ENCODE data around the gene TMEM253. TPM values are rescaled to one million over a fixed set of nuclear protein-coding genes. Genes with fewer than 3 reads are reported as not detected.
A peak's percentile ranks its signal among the peaks of the same experiment; 100 is the strongest.

Gene TMEM253
- total RNA-seq, 2 experiments from 2014 or later: not detected

- Mint-ChIP-seq H3K4me3 (peak overlapping the region; percentile 90), H3K4me1 (ENCODE audit: low read depth) (peaks cover 46% of the 10 kb centered on the region), H3K9me3 (no peaks in the 10 kb centered on the region), H3K27ac (peak overlapping the region; percentile 83), H3K27me3 (no peaks in the 10 kb centered on the region), H3K36me3 (ENCODE audit: low read depth) (no peaks in the 10 kb centered on the region)
- no peak for TF ChIP-seq CTCF (IDR thresholded peaks at IDR 0.05)
- H3K27ac ChIP-seq (ENCODE audit: low read depth in 1 of 2, low read length in 2 of 2): no peak overlapping the region
- H3K4me3 ChIP-seq (ENCODE audit: low read length): no peak overlapping the region
- intact Hi-C loops (cut with DNase I, micrococcal nuclease): no loop called here
- no peaks in the 10 kb centered on the region for H3K27me3 ChIP-seq (ENCODE audit: control insufficient read depth in 1 of 2, insufficient read depth in 2 of 2, low read length in 2 of 2)
- DNase-seq (no peak), ATAC-seq (ENCODE audit: poor library complexity) (no peak)
- H3K4me1 ChIP-seq (ENCODE audit: insufficient read depth, low read length): peaks cover 31% of the 10 kb centered on the region
- ChIA-PET CTCF (interaction anchor here (0.8 to 1.7 kb wide), 2 partner anchors 31 to 85 kb away, joined by 3 to 10 read pairs; no protein-coding TSS in a partner anchor), POLR2A (no interaction called here)
- no peaks in the 10 kb centered on the region for H3K36me3 ChIP-seq (ENCODE audit: insufficient read depth, low read length)
- no peaks in the 10 kb centered on the region for H3K9me3 ChIP-seq (ENCODE audit: control insufficient read depth in 1 of 2, insufficient read depth in 1 of 2, low read length in 2 of 2)
Observed at GRCh38 chr14:21099596-21099985, 1.3 kb upstream of the TMEM253 start.

GRCh38 chr14:21101802-21102413 lies 1.0 kb downstream of the TMEM253 start:
- Mint-ChIP-seq H3K4me3 (no peak overlapping the region), H3K36me3 (ENCODE audit: low read depth) (no peaks in the 10 kb centered on the region), H3K27me3 (no peaks in the 10 kb centered on the region), H3K27ac (peak overlapping the region; percentile 42), H3K4me1 (ENCODE audit: low read depth) (peaks cover 47% of the 10 kb centered on the region), H3K9me3 (no peaks in the 10 kb centered on the region)
- no peaks in the 10 kb centered on the region for H3K27me3 ChIP-seq (ENCODE audit: control insufficient read depth in 1 of 2, insufficient read depth in 2 of 2, low read length in 2 of 2)
- CTCF ChIA-PET: interaction anchor here (0.7 to 5.9 kb wide), 6 partner anchors 10 to 131 kb away, joined by 3 to 94 read pairs (median 4); no protein-coding TSS in a partner anchor
- H3K36me3 ChIP-seq (ENCODE audit: insufficient read depth, low read length): no peaks in the 10 kb centered on the region
- H3K4me3 ChIP-seq (ENCODE audit: low read length): no peak overlapping the region
- intact Hi-C loops (cut with DNase I, micrococcal nuclease): loop anchor here (2.0 to 10.0 kb wide), 4 partner anchors 111 to 407 kb away; partner anchors contain the start of gene HNRNPC (in 1 of the 2)
- POLR2A ChIA-PET: no interaction called here
- DNase-seq: no peak
- no peak for TF ChIP-seq CTCF (IDR thresholded peaks at IDR 0.05)
- ATAC-seq (ENCODE audit: poor library complexity): no peak
- H3K4me1 ChIP-seq (ENCODE audit: insufficient read depth, low read length): peaks cover 37% of the 10 kb centered on the region
- no peak overlapping the region for H3K27ac ChIP-seq (ENCODE audit: low read depth in 1 of 2, low read length in 2 of 2)
- no peaks in the 10 kb centered on the region for H3K9me3 ChIP-seq (ENCODE audit: control insufficient read depth in 1 of 2, insufficient read depth in 1 of 2, low read length in 2 of 2)

GRCh38 chr14:21102521-21103410 lies 1.9 kb downstream of the TMEM253 start:
- intact Hi-C loops (cut with DNase I, micrococcal nuclease): loop anchor here (2.0 to 10.0 kb wide), 4 partner anchors 112 to 408 kb away; partner anchors contain the start of gene HNRNPC (in 1 of the 2)
- TF ChIP-seq CTCF (IDR thresholded peaks at IDR 0.05): no peak
- H3K36me3 ChIP-seq (ENCODE audit: insufficient read depth, low read length): no peaks in the 10 kb centered on the region
- no peaks in the 10 kb centered on the region for H3K9me3 ChIP-seq (ENCODE audit: control insufficient read depth in 1 of 2, insufficient read depth in 1 of 2, low read length in 2 of 2)
- no peak for ATAC-seq (ENCODE audit: poor library complexity)
- peak overlapping the region; percentile 78 for H3K4me3 ChIP-seq (ENCODE audit: low read length)
- Mint-ChIP-seq H3K27me3 (no peaks in the 10 kb centered on the region), H3K9me3 (no peaks in the 10 kb centered on the region), H3K4me1 (ENCODE audit: low read depth) (peaks cover 42% of the 10 kb centered on the region), H3K36me3 (ENCODE audit: low read depth) (no peaks in the 10 kb centered on the region), H3K27ac (peak overlapping the region; percentile 85), H3K4me3 (peak overlapping the region; percentile 86)
- peaks cover 29% of the 10 kb centered on the region for H3K4me1 ChIP-seq (ENCODE audit: insufficient read depth, low read length)
- no peak for DNase-seq
- no peaks in the 10 kb centered on the region for H3K27me3 ChIP-seq (ENCODE audit: control insufficient read depth in 1 of 2, insufficient read depth in 2 of 2, low read length in 2 of 2)
- ChIA-PET POLR2A (interaction anchor here (0.6 to 3.4 kb wide), 8 partner anchors 9 to 88 kb away, joined by 3 to 52 read pairs (median 18); partner anchors contain the start of gene ARHGEF40), CTCF (interaction anchor here (0.7 to 6.8 kb wide), 15 partner anchors 8 to 142 kb away, joined by 3 to 116 read pairs (median 10); partner anchors contain the start of genes ARHGEF40 and NDRG2)
- no peak overlapping the region for H3K27ac ChIP-seq (ENCODE audit: low read depth in 1 of 2, low read length in 2 of 2)
